Cardiac fibroblast (primary cell): ENCODE results near the gene CMTM7.

ENCODE experiments used
- DNase-seq, 2 donors: peaks; one replicate each; pipeline versions ENCODE4 v3.0.0 to v3.0.0-alpha.2; 2010; ENCODE audit warnings: low read depth in 2 of 2
- H3K4me3 ChIP-seq, 2 donors: replicated peaks in 1 of 2; 1 replicate in 1 of 2; 2 replicates in 1 of 2; pipeline ENCODE4 v1.5.1; 2011; ENCODE audit warnings: low read depth in 2 of 2, low read length in 2 of 2, mild to moderate bottlenecking in 2 of 2, moderate library complexity in 1 of 2
- TF ChIP-seq, protein P1 (sequence below): IDR thresholded peaks from one replicate; pipeline ENCODE4 v1.5.1; 2011; ENCODE audit warnings: low read depth, mild to moderate bottlenecking, low read length, inconsistent platforms

CMTM7 gene

GRCh38 chr3:32413845-32414521 lies 22.3 kb downstream of the CMTM7 start:
- no peak for DNase-seq
- no peak overlapping the region for H3K4me3 ChIP-seq
- TF ChIP-seq, protein P1, sequence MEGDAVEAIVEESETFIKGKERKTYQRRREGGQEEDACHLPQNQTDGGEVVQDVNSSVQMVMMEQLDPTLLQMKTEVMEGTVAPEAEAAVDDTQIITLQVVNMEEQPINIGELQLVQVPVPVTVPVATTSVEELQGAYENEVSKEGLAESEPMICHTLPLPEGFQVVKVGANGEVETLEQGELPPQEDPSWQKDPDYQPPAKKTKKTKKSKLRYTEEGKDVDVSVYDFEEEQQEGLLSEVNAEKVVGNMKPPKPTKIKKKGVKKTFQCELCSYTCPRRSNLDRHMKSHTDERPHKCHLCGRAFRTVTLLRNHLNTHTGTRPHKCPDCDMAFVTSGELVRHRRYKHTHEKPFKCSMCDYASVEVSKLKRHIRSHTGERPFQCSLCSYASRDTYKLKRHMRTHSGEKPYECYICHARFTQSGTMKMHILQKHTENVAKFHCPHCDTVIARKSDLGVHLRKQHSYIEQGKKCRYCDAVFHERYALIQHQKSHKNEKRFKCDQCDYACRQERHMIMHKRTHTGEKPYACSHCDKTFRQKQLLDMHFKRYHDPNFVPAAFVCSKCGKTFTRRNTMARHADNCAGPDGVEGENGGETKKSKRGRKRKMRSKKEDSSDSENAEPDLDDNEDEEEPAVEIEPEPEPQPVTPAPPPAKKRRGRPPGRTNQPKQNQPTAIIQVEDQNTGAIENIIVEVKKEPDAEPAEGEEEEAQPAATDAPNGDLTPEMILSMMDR: no peak

GRCh38 chr3:32414522-32415202 lies 23.0 kb downstream of the CMTM7 start:
- TF ChIP-seq, protein P1: no peak
- no peak overlapping the region for H3K4me3 ChIP-seq
- peak; percentile 75 to 93 for DNase-seq

GRCh38 chr3:32419742-32420125 lies 28.1 kb downstream of the CMTM7 start:
- no peak overlapping the region for H3K4me3 ChIP-seq
- DNase-seq: no peak
- TF ChIP-seq, protein P1: no peak

GRCh38 chr3:32420126-32421038 lies 28.7 kb downstream of the CMTM7 start:
- TF ChIP-seq, protein P1: peak; percentile 12
- DNase-seq: peak; percentile 46 to 65
- no peak overlapping the region for H3K4me3 ChIP-seq

GRCh38 chr3:32421185-32421584 lies 29.5 kb downstream of the CMTM7 start:
- TF ChIP-seq, protein P1: no peak
- no peak for DNase-seq
- no peak overlapping the region for H3K4me3 ChIP-seq

DNA sequence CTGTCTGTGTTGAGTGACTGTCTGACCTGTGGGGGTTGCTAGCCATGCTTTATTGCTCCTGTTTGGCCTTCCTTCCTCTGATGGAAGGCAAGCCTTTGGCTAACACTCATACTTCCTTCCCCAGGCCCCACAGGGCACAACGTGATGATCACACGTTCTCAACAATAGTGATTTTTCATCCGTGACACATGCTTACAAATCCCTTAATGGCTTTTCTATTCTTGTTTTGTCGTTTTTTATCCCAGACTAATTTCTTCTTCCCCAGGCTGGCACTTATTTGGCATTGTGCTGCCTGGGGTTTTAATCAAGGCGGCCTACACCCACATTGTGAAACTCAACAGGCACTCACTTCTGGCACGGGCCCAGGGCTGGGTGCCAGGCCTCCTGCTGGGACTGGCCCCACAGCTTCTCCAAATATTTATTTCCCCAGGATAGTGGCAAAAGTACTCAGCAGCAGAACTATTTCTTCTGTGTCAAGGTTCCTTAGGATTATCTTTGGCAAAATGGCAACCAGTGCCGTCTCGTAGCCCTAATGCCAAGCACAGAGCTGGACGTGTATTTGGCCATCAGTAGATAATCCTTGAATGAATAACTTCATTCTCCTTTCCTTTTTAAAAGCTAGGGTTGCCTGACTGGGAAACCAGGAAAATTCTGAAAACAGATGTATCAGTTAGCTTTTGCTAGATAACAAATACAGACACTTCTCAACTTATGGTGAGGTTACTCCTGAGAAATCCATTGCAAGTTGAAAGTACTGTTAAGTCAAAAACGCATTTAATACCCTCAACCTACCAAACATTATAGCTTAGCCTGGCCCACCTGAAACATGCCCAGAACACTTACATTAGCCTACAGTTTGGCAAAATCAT lies 30.6 kb downstream of the CMTM7 start:
- peak; percentile 77 to 97 for DNase-seq
- H3K4me3 ChIP-seq: no peak overlapping the region
- TF ChIP-seq, protein P1: no peak
